Measurements from ENCODE around the gene EEF1AKMT3.
A peak's percentile ranks its signal among the peaks of the same experiment; 100 is the strongest.

EEF1AKMT3 gene

DNA sequence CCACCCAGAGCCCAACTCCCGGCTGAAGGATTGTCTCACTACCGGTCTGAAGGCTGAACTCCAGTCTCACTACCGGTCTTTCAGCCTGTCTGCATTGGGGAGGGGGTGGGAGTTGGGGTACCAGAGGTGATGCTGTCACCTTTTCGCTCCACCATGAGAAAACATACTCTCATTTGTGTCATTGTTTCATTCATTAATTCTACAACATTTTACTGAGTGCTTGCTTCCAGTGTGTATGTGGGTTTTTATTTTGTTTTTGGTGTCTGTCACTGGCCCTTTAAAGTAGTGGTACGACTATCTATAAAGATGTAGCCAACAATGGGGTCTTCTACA, 19.8 kb upstream of the EEF1AKMT3 start:
- Mint-ChIP-seq H3K27me3 (no peaks in the 10 kb centered on the region), H3K36me3 (ENCODE audit: low read depth) (peaks cover 50% of the 10 kb centered on the region), H3K4me1 (ENCODE audit: low read depth) (peaks cover 59% of the 10 kb centered on the region), H3K4me3 (peak overlapping the region; percentile 95), H3K9me3 (no peaks in the 10 kb centered on the region), H3K27ac (peak overlapping the region; percentile 97)
- no peak for DNase-seq

- Mint-ChIP-seq H3K27me3 (no peaks in the 10 kb centered on the region), H3K4me1 (ENCODE audit: low read depth) (peaks cover 58% of the 10 kb centered on the region), H3K36me3 (ENCODE audit: low read depth) (peaks cover 50% of the 10 kb centered on the region), H3K9me3 (no peaks in the 10 kb centered on the region), H3K4me3 (peak overlapping the region; percentile 81), H3K27ac (peak overlapping the region; percentile 91)
- DNase-seq = no peak
Measured at GRCh38 chr12:57753756-57754337, 18.6 kb upstream of the EEF1AKMT3 start.

GRCh38 chr12:57754411-57755193, 17.8 kb upstream of the EEF1AKMT3 start, which contains the start of gene MARCHF9:
Gene MARCHF9, plus strand, starts transcription at chr12:57755103. Its CDS starts 426 bp downstream, at chr12:57755529.
- Mint-ChIP-seq H3K4me1 (ENCODE audit: low read depth) (peaks cover 59% of the 10 kb centered on the region), H3K4me3 (peak within 1 kb of the TSS; percentile 84), H3K9me3 (no peaks in the 10 kb centered on the region), H3K27me3 (no peaks in the 10 kb centered on the region), H3K36me3 (ENCODE audit: low read depth) (peaks cover 50% of the 10 kb centered on the region), H3K27ac (peak within 1 kb of the TSS; percentile 91)
- DNase-seq = peak; percentile 87

DNA sequence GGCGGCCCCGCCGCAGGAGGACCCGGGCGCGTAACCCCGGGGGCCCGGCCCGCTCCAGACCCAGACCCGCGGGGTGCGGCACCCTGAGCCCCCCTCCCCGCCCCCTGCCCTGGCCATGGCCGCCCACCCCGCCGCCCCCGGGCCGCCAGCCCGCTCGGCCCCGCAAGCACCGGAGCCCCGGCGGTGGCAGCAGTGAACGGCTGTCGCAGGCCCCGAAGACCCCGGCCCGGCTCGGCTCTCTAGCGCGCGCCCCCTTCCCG, 17.3 kb upstream of the EEF1AKMT3 start:
- H3K27ac Mint-ChIP-seq = no peak overlapping the region
- no peaks in the 10 kb centered on the region for H3K27me3 Mint-ChIP-seq
- no peak for DNase-seq
- H3K9me3 Mint-ChIP-seq = no peaks in the 10 kb centered on the region
- peak overlapping the region; percentile 81 for H3K4me3 Mint-ChIP-seq
- H3K4me1 Mint-ChIP-seq (ENCODE audit: low read depth) = peaks cover 61% of the 10 kb centered on the region
- peaks cover 51% of the 10 kb centered on the region for H3K36me3 Mint-ChIP-seq (ENCODE audit: low read depth)

GRCh38 chr12:57755454-57756372, 16.7 kb upstream of the EEF1AKMT3 start:
- peak overlapping the region; percentile 19 for H3K27ac Mint-ChIP-seq
- peaks cover 61% of the 10 kb centered on the region for H3K4me1 Mint-ChIP-seq (ENCODE audit: low read depth)
- H3K4me3 Mint-ChIP-seq = peak overlapping the region; percentile 84
- H3K36me3 Mint-ChIP-seq (ENCODE audit: low read depth) = peaks cover 51% of the 10 kb centered on the region
- H3K27me3 Mint-ChIP-seq = no peaks in the 10 kb centered on the region
- no peaks in the 10 kb centered on the region for H3K9me3 Mint-ChIP-seq
- DNase-seq = peak; percentile 58

GRCh38 chr12:57756406-57757341, 15.7 kb upstream of the EEF1AKMT3 start:
- DNase-seq = peak; percentile 81
- Mint-ChIP-seq H3K27ac (peak overlapping the region; percentile 86), H3K27me3 (no peaks in the 10 kb centered on the region), H3K4me3 (peak overlapping the region; percentile 84), H3K36me3 (ENCODE audit: low read depth) (peaks cover 51% of the 10 kb centered on the region), H3K9me3 (no peaks in the 10 kb centered on the region), H3K4me1 (ENCODE audit: low read depth) (peaks cover 54% of the 10 kb centered on the region)

- Mint-ChIP-seq H3K27ac (no peak overlapping the region), H3K4me3 (no peak overlapping the region), H3K36me3 (ENCODE audit: low read depth) (peaks cover 58% of the 10 kb centered on the region), H3K27me3 (no peaks in the 10 kb centered on the region), H3K4me1 (ENCODE audit: low read depth) (peaks cover 52% of the 10 kb centered on the region), H3K9me3 (no peaks in the 10 kb centered on the region)
- no peak for DNase-seq
Measured at GRCh38 chr12:57757771-57758170, 14.6 kb upstream of the EEF1AKMT3 start.

DNA sequence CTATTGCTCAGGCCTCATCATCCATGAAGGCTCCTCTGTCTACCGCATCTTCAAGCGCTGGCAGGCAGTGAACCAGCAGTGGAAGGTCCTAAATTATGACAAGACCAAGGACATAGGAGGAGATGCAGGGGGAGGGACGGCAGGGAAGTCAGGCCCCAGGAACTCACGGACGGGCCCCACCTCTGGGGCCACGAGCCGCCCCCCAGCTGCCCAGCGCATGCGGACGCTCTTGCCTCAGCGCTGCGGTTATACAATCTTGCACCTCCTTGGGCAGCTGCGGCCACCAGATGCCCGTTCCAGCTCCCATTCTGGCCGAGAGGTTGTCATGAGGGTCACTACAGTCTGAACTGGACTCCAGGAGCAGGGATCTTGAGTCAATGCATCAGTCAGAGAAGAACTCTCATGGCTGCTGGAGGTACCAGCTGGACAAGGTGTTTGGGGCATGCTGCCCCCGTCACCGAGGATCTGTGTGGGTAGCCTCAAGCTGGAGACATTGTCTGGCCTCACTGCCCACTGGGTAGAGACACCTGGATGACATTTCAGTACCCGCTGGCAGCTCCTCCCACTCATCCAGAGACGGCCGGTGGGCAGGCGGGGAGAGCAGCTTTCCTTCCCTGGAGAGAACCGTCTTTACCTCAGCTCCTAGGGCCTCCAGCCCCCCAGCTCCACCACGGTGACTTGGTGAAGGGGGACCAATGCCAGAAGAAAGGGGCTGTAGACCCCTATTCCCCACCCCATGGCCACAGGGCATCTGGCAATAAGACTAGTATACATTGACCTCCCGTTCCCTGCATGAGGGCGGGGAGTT, 13.7 kb upstream of the EEF1AKMT3 start:
- Mint-ChIP-seq H3K36me3 (ENCODE audit: low read depth) (peaks cover 67% of the 10 kb centered on the region), H3K4me1 (ENCODE audit: low read depth) (peaks cover 53% of the 10 kb centered on the region), H3K27ac (no peak overlapping the region), H3K27me3 (peaks cover 3% of the 10 kb centered on the region), H3K4me3 (no peak overlapping the region), H3K9me3 (no peaks in the 10 kb centered on the region)
- DNase-seq = no peak

DNA sequence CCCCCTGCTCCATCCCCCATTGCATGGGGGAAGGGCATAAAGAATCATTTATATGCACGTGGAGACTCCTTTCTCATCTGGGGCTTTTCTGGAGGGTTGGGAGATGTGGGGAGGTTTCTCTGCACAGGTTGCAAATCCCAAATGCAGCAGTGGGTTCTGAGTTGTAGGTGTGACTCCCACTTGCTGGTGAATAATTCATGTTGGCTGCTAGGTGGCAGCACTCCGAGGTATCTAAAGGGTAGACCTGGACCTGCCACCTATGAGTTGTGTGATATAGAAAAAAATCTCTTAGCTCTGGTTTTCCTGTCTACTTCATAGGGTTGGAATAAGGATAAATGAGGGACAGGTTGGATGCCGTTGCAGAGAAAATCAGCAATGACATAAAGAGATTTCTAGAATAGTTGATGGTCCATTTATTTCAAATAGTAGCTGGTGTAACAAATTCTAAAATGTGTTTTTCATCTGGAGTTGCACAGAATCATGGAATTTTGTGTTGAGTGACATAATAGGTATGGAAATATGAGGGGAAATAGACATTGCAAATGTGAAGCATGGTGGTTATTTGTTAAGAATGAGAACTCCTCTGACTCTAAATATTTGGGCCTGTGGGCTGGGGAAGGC, 12.9 kb upstream of the EEF1AKMT3 start:
- H3K9me3 Mint-ChIP-seq = no peaks in the 10 kb centered on the region
- DNase-seq = peak; percentile 47
- H3K36me3 Mint-ChIP-seq (ENCODE audit: low read depth) = peaks cover 75% of the 10 kb centered on the region
- H3K4me1 Mint-ChIP-seq (ENCODE audit: low read depth) = peaks cover 52% of the 10 kb centered on the region
- no peak overlapping the region for H3K4me3 Mint-ChIP-seq
- peak overlapping the region; percentile 66 for H3K27ac Mint-ChIP-seq
- peaks cover 4% of the 10 kb centered on the region for H3K27me3 Mint-ChIP-seq

DNA sequence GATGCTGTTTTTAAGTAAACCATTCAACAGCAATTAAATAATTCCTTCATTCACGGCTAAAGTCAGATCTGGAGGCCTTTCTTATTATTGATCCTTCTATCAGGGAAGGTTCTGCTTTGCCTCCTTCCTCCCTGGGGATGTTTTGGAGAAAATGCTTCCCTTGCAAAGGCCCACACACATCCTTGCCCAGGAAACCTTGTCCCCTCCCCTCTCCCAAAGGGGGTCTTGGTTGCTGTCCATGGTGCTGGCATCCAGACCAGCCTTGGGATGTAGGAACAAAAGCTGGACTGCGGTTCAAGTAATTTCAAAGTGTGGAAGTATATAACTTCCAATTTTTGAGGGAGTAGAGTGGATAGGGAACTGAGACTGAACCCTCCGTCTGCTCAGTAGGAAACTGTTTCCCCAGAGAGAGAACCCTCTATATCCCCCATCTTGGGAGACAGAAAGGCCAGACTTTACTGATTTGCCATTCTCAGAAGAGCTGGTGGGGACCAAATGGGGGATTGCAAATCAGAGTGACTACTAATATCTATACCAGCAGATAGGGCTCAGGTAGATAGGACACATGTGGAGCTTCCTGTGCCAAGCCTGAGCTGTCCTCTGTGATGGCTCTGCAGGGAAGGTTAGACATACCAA, 11.9 kb upstream of the EEF1AKMT3 start:
- H3K27ac Mint-ChIP-seq = no peak overlapping the region
- no peaks in the 10 kb centered on the region for H3K9me3 Mint-ChIP-seq
- no peak for DNase-seq
- H3K4me3 Mint-ChIP-seq = no peak overlapping the region
- H3K36me3 Mint-ChIP-seq (ENCODE audit: low read depth) = peaks cover 83% of the 10 kb centered on the region
- peaks cover 4% of the 10 kb centered on the region for H3K27me3 Mint-ChIP-seq
- peaks cover 56% of the 10 kb centered on the region for H3K4me1 Mint-ChIP-seq (ENCODE audit: low read depth)

DNA sequence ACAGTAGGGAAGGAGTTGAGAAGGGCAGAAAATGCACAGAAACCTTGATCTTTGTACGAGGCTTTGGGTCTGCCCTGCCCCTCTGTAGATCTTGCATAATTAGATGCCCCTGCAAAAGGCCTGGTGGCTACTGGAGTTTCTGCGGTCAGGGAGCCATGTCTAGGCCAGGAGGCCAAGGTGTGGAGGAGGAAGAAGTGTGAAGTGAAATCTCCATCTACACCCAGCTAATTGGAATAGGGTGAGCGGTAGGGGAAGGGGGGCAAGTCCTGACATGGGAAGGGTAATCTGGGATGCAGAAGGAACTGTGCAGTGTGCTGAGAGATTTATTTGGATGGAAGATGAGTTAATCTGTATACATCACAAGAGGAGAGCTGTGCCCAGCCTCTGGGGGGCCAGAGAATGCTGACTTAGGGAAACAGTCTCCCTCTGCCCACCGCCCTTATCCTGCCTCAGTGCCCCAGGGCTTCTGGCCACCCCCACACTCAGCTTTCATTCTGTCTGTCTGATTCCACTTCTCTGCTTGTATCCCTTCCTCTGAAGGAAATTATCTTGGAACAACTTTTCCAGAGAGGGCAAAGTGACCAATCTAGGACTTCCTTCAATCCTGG, 10.9 kb upstream of the EEF1AKMT3 start:
- H3K27ac Mint-ChIP-seq = no peak overlapping the region
- peaks cover 8% of the 10 kb centered on the region for H3K27me3 Mint-ChIP-seq
- no peak for DNase-seq
- peaks cover 83% of the 10 kb centered on the region for H3K36me3 Mint-ChIP-seq (ENCODE audit: low read depth)
- H3K4me3 Mint-ChIP-seq = no peak overlapping the region
- H3K9me3 Mint-ChIP-seq = no peaks in the 10 kb centered on the region
- peaks cover 60% of the 10 kb centered on the region for H3K4me1 Mint-ChIP-seq (ENCODE audit: low read depth)

DNA sequence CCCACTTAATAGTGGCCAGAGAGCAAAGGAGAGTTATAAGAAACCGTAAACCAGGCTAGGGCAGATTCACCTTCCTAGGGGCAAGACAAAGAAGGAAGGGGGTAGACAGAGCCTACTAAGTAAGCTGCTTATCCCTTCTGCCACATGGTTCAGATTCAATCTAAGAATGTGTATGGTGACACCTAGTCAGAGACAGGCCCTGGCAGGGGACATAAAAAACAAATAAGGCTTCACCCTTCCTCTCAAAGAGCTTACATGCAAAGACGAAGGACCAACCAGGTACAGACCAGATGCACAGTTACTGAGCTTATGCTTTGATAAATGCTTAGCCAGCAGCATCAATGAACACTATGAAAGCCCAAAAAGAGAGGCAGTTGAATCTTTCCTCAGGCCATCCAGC, 10.0 kb upstream of the EEF1AKMT3 start:
- Mint-ChIP-seq H3K27me3 (peaks cover 13% of the 10 kb centered on the region), H3K4me3 (no peak overlapping the region), H3K27ac (no peak overlapping the region), H3K4me1 (ENCODE audit: low read depth) (peaks cover 60% of the 10 kb centered on the region), H3K9me3 (no peaks in the 10 kb centered on the region), H3K36me3 (ENCODE audit: low read depth) (peaks cover 78% of the 10 kb centered on the region)
- DNase-seq = no peak

Measured in activated T-cell treated with anti-CD3 and anti-CD28 coated beads, Interleukin-2, amount 50 U/mL, for 24 hours (primary cell).